Panc1 (cell line): Measurements from ENCODE around the gene ASH1L. TPM values are rescaled to one million over a fixed set of nuclear protein-coding genes. Genes with fewer than 3 reads are reported as not detected.

ENCODE experiments used
- ATAC-seq: fragments of 200-7000 bp; cut with Tn5 transposase; 2 replicates; pipeline ENCODE4 v1.9.1; 2020; ENCODE audit warnings: mild to moderate bottlenecking, moderate library complexity
- BruUV-seq: library from RNA; stranded (reverse); fragments of 400-500 nt; replicated peaks from 2 replicates; lab custom pipeline; 2021; lab: Mats Ljungman, UMichigan
- CTCF ChIA-PET: fragments of 300-600 bp; sonication (Branson Sonifier 250); formaldehyde crosslinking; loops from one replicate; lab custom pipeline; 2022; ENCODE audit warnings: antibody characterized with exemption; lab: Charles Lee
- POLR2A ChIA-PET: fragments of 300-600 bp; sonication (Branson Sonifier 250); formaldehyde crosslinking; loops from one replicate; lab custom pipeline; 2022; ENCODE audit warnings: antibody characterized with exemption; lab: Charles Lee
- DNase-seq: peaks from one replicate; pipeline ENCODE4 v3.0.0-alpha.2; 2010; ENCODE audit warnings: low read depth, low spot score
- H3K27ac ChIP-seq: 2 replicates; pipeline ENCODE4 v1.5.1; 2011; ENCODE audit warnings: mild to moderate bottlenecking, low read length, inconsistent platforms
- H3K27me3 ChIP-seq: fragments of 200-500 bp; sonication (Bioruptor generic); 2 replicates; pipeline ENCODE4 v1.6.0; 2014; ENCODE audit warnings: low read length, inconsistent platforms; ENCODE audit not compliant: control insufficient read depth, insufficient read depth
- H3K36me3 ChIP-seq: fragments of 200-500 bp; sonication (Bioruptor generic); 2 replicates; pipeline ENCODE4 v1.5.1; 2014; ENCODE audit warnings: inconsistent platforms, mild to moderate bottlenecking, low read length, moderate library complexity; ENCODE audit not compliant: control insufficient read depth, insufficient read depth
- H3K4me1 ChIP-seq: 2 replicates; pipeline ENCODE4 v1.5.1; 2011; ENCODE audit warnings: inconsistent platforms, mild to moderate bottlenecking, low read length, moderate library complexity; ENCODE audit not compliant: control insufficient read depth, insufficient read depth
- H3K4me3 ChIP-seq, 2 experiments: 2 replicates each; pipeline ENCODE4 v1.5.1; 2011 to 2012; ENCODE audit warnings: low read depth in 2 of 2, low read length in 2 of 2, mild to moderate bottlenecking in 2 of 2, inconsistent platforms in 1 of 2, moderate library complexity in 1 of 2
- H3K9me3 ChIP-seq: fragments of 200-500 bp; sonication (Bioruptor generic); 2 replicates; pipeline ENCODE4 v1.5.1; 2014; ENCODE audit warnings: low read depth, mild to moderate bottlenecking, inconsistent platforms, low read length, moderate library complexity; ENCODE audit not compliant: control insufficient read depth, insufficient read depth
- CTCF ChIP-seq: fragments of 450-650 bp; IDR thresholded peaks from 2 replicates; pipeline ENCODE4 v1.5.1; 2017; ENCODE audit warnings: mild to moderate bottlenecking
- POLR2AphosphoS5 ChIP-seq: IDR thresholded peaks from 2 replicates; pipeline ENCODE4 v1.6.1; 2012; ENCODE audit warnings: mild to moderate bottlenecking, low read depth, low read length, moderate library complexity
- REST ChIP-seq, 2 experiments: IDR thresholded peaks; 2 replicates each; pipeline ENCODE4 v1.6.1; 2011 to 2012; ENCODE audit warnings: low read depth in 2 of 2, control low read depth in 1 of 2, low read length in 1 of 2, mild to moderate bottlenecking in 1 of 2, moderate library complexity in 1 of 2; ENCODE audit not compliant: insufficient read depth in 1 of 2
- SIN3A ChIP-seq: IDR thresholded peaks from 2 replicates; pipeline ENCODE4 v1.6.1; 2012; ENCODE audit warnings: low read depth, mild to moderate bottlenecking, low read length, moderate library complexity, borderline replicate concordance; ENCODE audit not compliant: insufficient read depth
- TCF7L2 ChIP-seq: IDR thresholded peaks from 2 replicates; pipeline ENCODE4 v1.6.1; 2011; ENCODE audit warnings: mild to moderate bottlenecking, low read depth, low read length, inconsistent platforms
- in situ Hi-C: cut with HindIII; loops from 2 replicates; pipeline ENCODE4 v1.10.0; 2016; ENCODE audit warnings: low sequenced_read_pairs, low pct_unique_long_range_greater_than_20kb
- intact Hi-C: fragments of 100-400 bp; cut with micrococcal nuclease; formaldehyde crosslinking; loops from one replicate; pipeline ENCODE4 v1.10.0; 2022; ENCODE audit not compliant: unreplicated experiment
- total RNA-seq: library from RNA; stranded (reverse); gene quantifications from one replicate; pipeline ENCODE4 v1.2.1, GENCODE V29; 2021; ENCODE audit not compliant: unreplicated experiment

ASH1L gene
- total RNA-seq, 1 experiment from 2014 or later, result 40.9 TPM

- in situ Hi-C loops, result no loop called here
- Histone ChIP-seq H3K27ac (no peak overlapping the region), H3K27me3 (no peaks in the 10 kb centered on the region), H3K4me3 (no peak overlapping the region), H3K4me1 (no peaks in the 10 kb centered on the region), H3K9me3 (no peaks in the 10 kb centered on the region), H3K36me3 (peaks cover 56% of the 10 kb centered on the region)
- TF ChIP-seq CTCF (no peak), SIN3A (no peak), REST (IDR thresholded peaks at IDR 0.05; ENCODE audit: insufficient read depth in 1 of 2, low read depth in 2 of 2, low read length in 1 of 2) (no peak), TCF7L2 (no peak), POLR2AphosphoS5 (no peak)
- BruUV-seq, result no TSS peak
- CTCF ChIA-PET, result no interaction called here
- intact Hi-C loops, result no loop called here
- ATAC-seq, result no peak
- DNase-seq, result no peak
- POLR2A ChIA-PET, result no interaction called here
Observed at GRCh38 chr1:155342842-155343241, 219.8 kb downstream of the ASH1L start.

GRCh38 chr1:155339515-155340097, 223.0 kb downstream of the ASH1L start:
- in situ Hi-C loops (no loop called here), intact Hi-C loops (no loop called here)
- Histone ChIP-seq H3K9me3 (no peaks in the 10 kb centered on the region), H3K27me3 (no peaks in the 10 kb centered on the region), H3K4me3 (no peak overlapping the region), H3K4me1 (no peaks in the 10 kb centered on the region), H3K27ac (no peak overlapping the region), H3K36me3 (peaks cover 56% of the 10 kb centered on the region)
- ChIA-PET CTCF (no interaction called here), POLR2A (interaction anchor here (0.5 to 0.7 kb wide), 3 partner anchors 16 to 155 kb away, joined by 3 to 5 read pairs (median 4); no protein-coding TSS in a partner anchor)
- no TSS peak for BruUV-seq
- TF ChIP-seq CTCF (no peak), SIN3A (no peak), POLR2AphosphoS5 (no peak), TCF7L2 (no peak), REST (IDR thresholded peaks at IDR 0.05; ENCODE audit: insufficient read depth in 1 of 2, low read depth in 2 of 2, low read length in 1 of 2) (no peak)
- DNase-seq (no peak), ATAC-seq (no peak; the same call in 1 of the 2 replicates)
